ENCODE data around the gene EBNA1BP2. TPM values are rescaled to one million over a fixed set of nuclear protein-coding genes. Genes with fewer than 3 reads are reported as not detected.

Gene EBNA1BP2
- total and polyA plus RNA-seq, 2 of the 13 experiments (the other 11 are each of a cell fraction or from before 2014, with no cell fraction given): 27.1 to 102 TPM

GRCh38 chr1:43171876-43172526 lies at the start of gene EBNA1BP2, which contains the start of gene CFAP57 (continued):
- TF ChIP-seq ATF6 (CRISPR knock-in tag; conservative IDR thresholded peaks at IDR 0.05) (no peak), MLLT10 (CRISPR knock-in tag; IDR thresholded peaks at IDR 0.05) (no peak), ESRRA (CRISPR knock-in tag; IDR thresholded peaks at IDR 0.05; ENCODE audit: low read depth) (no peak; the same call in 1 of the 2 replicates), ZKSCAN1 (IDR thresholded peaks at IDR 0.05; ENCODE audit: low read length) (no peak), STAT6 (CRISPR knock-in tag; IDR thresholded peaks at IDR 0.05; ENCODE audit: borderline replicate concordance) (no peak), CEBPG (CRISPR knock-in tag; IDR thresholded peaks at IDR 0.05) (peak; percentile 36), AGO1 (IDR thresholded peaks at IDR 0.05; ENCODE audit: low read depth, low read length, poor library complexity, severe bottlenecking) (no peak), ELF4 (CRISPR knock-in tag; IDR thresholded peaks at IDR 0.05; ENCODE audit: borderline replicate concordance) (no peak), TSC22D2 (CRISPR knock-in tag; IDR thresholded peaks at IDR 0.05; ENCODE audit: borderline replicate concordance) (no peak), ZNF576 (CRISPR knock-in tag; IDR thresholded peaks at IDR 0.05) (no peak), SRF (IDR thresholded peaks at IDR 0.05; ENCODE audit: low read depth, low read length) (no peak), HNF4A (CRISPR knock-in tag; IDR thresholded peaks at IDR 0.05) (no peak), ZBTB40 (IDR thresholded peaks at IDR 0.05) (peak; percentile 92), ZBTB40 (CRISPR knock-in tag; IDR thresholded peaks at IDR 0.05) (no peak)
